CD4-positive, alpha-beta T cell treated with Interferon alpha-2 for 1 hour (primary cell): ENCODE data around the gene VEGFC.

Experiments
- DNase-seq, 2 donors: peaks; one replicate each; pipeline ENCODE4 v3.0.0-alpha.2; 2020 to 2022

VEGFC gene, protein sequence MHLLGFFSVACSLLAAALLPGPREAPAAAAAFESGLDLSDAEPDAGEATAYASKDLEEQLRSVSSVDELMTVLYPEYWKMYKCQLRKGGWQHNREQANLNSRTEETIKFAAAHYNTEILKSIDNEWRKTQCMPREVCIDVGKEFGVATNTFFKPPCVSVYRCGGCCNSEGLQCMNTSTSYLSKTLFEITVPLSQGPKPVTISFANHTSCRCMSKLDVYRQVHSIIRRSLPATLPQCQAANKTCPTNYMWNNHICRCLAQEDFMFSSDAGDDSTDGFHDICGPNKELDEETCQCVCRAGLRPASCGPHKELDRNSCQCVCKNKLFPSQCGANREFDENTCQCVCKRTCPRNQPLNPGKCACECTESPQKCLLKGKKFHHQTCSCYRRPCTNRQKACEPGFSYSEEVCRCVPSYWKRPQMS

DNA sequence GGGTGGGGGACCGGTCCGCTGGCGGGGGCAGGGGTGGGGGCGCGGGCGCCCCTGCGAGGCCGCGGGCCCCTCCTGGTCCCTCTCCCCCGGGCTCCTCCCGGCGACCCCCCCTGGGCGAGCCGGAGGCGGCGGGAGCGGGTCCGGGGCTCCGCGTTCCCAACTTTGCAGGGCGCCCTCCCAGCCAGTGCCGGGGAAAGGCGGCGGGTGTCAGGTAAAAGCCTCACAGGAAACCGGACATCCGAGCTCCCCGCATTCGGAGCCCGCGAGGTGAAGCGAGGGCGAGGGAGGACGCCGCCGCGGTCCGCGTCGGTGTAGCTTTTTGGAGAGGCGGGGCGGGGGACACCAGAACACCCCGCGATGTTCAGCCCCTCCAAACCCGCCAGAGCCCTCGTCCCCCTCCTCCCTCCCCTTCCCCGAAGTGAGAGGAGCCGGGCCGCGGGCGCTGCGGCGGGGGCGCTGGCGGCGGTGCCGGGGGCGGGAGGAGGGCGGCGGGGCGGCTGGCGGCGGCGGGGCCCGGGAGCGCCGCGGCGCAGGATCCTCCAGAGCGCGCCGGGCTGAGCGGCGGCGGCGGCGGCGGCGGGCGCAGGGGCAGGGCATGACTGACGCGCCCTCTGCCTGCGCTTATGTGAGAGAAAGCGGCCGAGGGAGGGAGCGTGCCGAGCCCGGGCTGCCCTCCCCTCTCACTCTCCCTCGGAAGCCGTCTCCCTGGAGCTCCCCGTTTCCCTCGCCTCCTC lies at the start of gene VEGFC:
VEGFC (minus strand) TSS at position 597 of the 734 bp plus-strand sequence. CDS start 611 bp downstream, outside the sequence.
- no peak for DNase-seq

DNA sequence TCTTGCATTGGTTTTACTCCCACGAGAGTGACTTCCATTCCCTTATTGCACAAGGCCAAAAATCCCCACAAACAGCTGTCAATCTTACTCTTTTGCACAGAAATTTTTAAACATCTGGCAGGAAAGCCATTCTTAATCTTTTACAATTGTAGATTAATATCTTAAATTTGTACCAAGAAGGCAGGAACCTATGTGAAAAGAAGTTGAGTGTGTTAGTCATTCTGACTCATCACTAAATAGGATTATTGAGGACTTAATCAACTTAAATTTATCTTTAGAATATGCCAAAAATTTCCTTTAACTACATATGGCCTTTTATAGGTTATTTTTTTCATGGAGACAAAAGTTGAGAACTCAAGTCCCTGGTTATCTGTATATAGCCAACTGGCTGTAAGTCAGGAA lies 49.0 kb upstream of the VEGFC start:
- no peak for DNase-seq

DNA sequence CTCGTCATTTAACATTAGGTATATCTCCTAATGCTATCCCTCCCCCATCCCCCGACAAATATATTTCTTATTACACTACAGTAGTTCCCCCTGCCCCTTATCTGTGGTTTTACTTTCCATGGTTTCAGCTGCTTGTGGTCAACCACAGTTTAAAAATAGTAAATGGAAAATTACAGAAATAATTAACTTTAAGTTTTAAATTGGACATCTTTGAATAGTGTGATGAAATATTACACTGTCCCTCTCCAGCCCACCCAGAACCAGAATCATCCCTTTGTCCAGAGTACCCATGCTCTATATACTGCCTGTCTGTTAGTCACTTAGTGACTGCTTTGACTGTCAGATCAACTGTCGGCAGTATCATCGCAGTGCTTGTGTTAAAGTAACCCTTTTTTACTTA lies 47.4 kb upstream of the VEGFC start:
- no peak for DNase-seq

DNA sequence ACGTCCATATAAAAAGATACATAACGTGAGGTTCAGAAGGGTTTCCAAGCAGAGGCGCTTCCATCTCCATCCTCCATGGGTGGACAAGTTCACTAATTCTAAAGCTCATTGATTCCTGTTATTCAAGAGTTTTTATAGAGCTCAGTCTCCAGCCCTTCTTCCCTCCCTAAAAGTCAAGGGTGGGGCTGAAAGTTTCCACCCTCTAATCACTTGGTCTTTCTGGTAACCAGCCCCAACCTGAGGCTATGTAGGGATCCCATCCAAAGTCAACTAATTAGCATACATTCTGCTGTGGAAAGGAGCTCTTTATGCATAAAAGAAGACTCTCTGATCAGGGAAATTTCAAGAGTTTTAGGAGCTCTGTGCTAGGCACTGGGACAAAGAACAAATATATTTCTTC lies 46.9 kb upstream of the VEGFC start:
- no peak for DNase-seq

DNA sequence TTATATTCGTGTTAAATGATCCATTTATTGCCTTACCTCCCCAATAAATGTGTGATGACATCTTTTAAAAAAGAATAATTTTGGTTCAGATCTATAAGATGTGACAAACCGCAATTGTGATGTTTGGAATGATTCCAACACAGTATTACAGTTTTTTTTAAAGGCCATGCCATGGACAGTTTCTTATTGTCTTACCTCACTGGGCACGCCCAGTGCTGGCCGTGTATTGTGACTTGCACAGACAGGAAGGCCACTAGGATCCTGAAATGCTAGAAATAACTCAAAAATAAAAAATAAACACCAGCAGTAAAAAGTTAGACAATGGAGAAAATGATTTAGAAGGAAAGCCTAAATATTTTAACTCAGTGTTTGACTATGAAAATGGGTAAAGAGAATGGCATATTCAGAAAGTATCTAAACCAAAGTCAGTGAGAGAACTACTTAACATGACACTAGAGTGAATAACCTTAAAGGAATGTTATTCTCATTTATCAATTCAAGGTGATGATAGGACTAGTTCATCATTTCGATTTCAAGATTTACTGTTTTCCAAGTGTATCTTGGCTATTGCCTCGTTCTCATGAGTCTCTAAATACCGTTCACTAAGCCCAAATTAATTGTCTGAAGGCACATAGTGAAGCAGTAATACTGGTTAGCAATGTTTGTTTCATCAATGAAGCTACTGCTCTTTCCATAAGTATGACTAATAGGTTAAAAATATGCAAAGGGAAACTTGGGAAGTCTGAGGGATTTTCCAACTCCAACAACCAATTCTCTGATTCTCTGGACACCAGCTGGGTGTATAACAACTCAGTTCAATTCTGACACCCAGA lies 46.1 kb upstream of the VEGFC start:
- DNase-seq = no peak

DNA sequence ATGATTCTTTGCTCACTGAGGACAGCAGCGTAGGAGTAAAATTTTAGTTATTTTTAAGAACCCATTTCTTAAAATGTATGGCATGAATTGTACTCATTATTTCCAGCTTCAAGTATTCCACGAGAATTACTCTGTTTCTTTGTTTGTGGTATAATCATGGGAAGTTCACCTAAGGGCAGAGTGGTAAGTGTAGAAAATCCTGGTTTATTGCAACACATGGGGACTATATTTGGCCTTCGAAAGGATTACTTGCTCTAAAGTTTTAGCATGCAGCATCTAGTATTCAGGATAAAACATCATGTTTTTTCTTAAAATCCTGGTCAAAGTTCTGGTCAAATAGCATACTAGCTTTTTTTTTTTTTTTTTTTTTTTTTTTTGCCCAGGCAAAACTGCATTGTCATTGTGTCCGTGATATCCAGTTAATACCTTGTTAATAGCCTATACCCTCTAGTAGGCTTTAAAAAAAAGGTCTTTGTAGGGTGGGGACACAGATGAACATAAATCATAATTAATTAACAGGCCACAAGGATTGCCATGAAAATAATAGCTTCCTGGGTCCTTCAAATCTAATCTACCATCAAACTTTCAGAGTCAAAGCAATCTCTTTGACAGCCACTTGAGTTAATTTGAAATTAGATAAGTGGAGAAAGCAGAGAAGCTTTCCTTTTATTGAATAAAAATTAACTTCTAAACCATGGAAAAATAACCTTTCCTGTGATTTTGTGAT lies 44.6 kb upstream of the VEGFC start:
- no peak for DNase-seq

DNA sequence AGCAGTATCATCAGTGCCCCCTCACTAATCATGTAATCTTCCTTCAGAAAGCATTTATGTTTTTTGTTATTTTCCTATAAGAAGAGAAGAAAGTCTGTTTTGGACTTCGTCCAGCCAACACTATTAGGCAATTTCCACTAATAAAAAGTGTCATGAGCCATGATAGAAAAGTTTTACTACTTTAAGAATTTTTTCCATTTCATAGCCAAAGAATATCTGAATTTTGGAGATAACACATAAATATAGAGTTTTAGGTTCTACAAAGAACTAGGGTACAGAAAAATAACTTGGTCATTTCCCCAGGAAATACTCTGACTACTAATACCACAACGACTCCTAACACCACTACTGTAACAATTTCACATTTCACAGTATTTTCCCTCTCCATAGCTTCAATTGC lies 41.8 kb upstream of the VEGFC start:
- DNase-seq = no peak

DNA sequence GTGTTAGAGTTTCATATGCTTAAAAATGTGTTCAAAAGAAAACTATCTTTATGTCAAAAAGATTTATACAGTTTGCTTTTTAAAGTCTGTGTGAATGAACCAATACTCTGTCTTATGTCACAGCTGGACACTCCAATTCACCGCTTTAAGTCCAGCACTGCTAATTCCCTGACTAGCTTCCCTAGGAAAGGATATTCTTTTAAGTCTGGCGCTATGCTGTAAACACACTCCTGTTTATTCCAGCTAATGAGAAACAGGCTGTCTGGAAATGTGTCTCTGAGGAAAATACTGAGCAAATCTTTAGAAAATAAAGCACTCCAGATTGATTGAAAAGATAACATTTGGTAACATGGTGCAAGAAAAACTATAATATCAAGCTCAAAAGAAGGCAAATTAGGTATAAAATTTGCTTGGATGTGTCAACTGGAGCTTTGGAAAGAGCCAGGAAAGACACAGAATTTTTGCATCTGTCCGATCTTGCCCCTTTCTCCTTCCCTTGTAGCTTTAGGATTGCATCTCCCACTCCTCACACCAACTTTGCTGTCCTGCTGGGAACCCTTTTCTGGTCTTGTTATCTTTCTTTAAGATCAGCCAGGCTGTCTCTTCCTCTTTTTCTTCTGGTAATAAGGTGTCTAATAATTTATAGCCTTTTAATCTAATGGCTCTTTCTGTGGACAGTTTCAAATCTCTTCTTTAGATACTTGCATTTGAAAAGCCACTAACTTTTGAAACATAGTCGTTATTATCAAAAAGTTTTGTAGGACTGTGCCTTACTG lies 40.9 kb upstream of the VEGFC start:
- DNase-seq = no peak

DNA sequence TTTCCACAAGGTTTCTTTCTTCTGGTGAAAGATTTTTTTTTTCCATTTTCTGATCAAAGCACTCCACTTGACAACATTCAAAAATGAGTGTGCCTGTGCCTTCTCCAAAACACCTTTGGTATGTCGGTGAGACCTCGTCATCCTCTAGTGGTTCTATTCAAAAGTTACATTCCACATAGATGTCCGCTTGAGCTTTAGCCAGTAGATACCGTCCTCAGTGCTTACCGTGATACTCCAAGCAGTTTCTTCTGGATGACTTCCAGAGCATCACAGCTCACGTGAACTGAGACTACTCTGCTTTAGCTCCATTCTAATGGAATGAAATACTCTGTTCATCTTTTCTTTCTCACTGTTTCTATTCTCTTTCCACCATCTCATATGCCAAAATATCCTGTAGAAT lies 38.2 kb upstream of the VEGFC start:
- DNase-seq = no peak

DNA sequence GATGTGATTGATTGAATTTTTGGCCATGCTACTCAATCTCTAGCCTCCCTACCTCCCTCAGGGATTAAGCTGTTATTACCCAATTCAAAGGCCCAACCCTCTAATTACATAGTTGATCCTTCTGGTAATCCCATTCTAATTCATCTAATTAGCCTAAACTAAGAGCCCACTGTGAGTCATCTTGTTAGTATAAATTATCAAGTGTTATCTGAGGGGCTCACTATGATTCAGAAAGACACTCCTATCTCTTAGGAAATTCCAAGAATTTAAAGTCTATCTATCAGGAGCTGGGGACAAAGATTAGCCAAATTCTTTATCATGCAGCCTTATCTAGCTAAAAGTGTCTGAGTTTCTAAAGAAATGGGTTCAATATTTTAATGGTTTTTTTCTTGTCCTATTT lies 32.9 kb upstream of the VEGFC start:
- DNase-seq = no peak

DNA sequence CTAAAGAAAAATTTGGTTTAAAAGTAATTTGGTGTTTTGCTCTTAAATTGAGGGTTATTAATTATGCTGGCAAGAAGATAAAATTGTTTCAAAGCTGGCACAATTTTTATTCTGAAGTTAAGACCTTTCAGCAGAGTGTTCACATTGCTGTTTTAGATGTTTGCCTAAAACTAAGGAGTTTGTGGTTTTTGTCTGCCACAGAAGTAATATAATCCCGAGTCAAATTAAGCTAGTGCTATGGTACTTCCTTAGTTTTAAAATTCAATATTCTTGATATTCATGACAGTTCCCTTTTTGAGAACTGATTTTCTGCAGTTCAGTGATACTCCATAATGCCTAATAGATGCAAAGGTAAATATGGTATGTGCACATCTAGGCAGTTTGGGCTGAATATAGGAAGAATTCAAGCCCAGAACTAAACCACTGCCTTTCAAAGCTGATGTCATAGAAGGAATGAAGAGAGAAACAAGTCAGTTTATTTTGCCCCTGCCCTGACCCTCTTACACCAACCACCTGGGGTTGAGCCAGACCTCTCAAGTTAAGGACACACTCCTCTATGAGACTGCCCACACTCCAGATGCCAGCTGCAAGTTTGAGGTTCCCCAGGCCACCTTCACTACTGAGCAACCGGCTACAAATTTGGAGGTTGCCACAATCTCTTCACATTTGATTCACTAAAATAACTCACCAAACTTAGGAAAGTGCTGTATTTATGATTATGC lies 32.1 kb upstream of the VEGFC start:
- DNase-seq = no peak

DNA sequence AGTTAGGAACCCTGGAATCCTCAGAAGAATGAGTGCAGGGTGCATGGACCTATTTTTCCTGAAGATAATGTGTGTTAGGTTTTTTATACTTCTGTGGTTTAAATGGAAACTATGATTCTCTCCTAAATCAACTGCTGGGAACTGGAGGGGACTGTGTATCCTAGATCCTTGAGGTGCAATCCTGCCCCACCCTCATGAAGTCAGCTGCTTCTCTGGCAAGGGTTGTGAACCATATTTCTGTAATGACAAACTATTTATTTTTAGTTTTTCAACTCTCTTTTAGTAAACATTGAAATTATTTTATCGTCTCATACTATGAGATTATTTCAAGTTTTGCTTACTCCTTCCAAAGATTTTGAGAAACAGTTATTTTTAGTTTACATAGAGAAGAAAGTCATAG lies 25.8 kb upstream of the VEGFC start:
- no peak for DNase-seq

DNA sequence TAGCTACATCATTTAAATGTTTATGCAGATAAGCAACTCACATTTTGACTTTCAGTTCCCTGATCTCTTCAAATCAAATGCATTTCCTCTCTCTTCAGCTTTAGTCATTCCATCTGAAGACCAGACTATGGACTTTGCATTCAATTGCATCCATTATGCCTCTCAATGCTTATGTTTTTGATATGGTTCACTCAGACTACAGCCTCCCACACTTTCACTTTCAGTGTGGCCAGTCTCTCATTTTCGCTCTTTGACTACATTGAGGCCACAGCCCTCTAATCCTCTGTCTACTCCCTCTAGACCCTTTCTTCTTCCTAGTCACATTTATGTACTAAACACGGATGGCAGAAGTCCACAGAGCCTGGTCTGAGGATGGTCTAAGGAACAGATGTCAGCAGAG lies 24.5 kb upstream of the VEGFC start:
- DNase-seq = no peak

DNA sequence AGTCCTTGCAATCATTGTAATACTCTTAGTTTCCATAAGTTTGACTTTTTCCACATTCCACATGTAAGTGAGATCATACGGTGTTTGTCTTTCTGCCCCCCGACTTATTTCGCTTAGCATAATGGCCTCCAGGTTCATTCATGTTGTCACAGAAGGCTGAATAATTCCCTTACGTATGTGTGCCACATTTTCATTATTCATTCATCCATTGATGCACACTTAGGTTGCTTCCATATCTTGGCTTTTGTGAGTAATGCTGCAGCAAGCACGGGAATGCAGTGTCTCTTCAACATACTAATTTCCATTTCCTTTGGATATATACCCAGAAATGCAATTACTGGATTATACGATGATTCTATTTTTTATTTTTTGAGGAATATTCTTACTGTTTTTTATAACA lies 22.0 kb upstream of the VEGFC start:
- no peak for DNase-seq

DNA sequence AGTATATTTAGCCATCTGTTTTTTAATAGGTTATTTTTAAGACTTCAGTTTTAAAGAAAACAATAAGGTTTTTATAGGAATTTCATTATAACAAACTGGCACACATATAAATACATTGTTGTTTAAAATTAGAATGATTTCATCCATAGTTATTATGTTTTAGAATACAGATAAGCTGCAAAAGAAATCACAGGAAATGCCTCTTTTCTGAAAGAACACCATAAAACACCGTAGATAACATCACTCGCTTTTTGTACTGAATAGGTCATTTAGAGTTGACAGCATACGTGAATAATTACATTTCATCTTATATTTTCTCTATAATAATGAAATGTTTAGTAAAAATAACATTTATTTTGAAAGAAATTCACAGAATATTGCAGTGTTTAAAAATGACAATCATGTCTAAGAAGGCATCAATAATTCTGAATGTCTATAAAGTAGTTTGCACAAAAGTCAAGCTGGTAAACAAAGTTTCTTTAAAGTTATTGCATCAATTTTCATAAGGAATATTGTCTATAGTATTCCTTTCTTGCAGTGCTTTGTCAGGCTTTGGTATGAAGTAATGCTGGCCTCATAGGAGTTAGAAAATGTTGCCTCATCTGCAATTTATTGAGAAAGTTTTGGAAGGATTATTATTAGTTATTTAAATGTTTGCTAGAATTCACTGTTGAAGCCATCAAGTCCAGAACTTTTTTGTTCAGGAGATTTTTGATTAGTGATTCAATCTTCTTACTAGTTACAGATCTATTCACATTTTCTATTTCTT lies 17.9 kb upstream of the VEGFC start:
- DNase-seq = no peak

DNA sequence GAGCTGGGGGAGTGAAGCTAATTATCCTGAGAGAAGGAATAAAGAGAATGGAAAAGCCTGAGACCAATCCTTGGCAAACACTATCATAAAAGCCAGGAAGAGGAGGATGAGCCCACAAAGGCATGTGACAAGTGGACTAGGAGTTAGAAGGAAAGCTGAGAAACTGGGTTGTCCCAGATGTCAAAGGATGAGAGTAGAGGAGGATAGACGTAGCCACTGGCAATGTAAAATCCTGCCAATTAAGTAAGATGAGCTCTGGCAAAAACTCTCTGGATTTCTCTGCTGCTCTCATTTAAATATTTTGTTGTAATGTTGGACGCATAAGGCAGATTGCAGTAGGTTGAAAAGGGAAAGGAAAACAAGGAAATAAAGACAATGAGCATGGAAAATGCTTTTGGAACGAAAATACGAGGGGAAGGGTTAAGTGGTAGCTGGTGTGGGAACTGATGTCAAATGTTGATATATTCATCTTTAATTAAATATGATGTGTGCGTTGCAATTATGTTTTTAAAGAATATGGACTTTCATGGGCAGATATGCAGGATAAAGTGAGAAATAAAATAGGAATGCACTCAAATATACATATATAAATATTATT lies 14.2 kb upstream of the VEGFC start:
- no peak for DNase-seq

DNA sequence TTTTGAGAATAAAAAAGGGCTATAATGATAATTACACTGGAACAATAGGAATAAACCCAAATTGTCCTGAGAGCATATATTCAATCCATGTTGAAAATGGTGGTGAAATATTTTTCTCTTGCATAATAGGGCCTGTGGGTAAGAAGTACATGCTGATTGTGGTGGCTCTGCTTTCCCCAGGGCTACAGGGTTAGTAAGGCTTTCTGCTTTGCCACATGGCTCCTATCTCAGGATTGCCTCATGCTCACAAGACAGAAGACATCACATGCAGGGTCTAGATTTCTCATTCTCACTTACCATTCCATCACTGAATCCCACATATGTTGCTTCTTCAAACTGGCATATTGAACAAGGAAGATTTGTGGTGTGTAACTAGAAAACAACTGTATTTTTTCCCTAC lies 12.4 kb upstream of the VEGFC start:
- no peak for DNase-seq

DNA sequence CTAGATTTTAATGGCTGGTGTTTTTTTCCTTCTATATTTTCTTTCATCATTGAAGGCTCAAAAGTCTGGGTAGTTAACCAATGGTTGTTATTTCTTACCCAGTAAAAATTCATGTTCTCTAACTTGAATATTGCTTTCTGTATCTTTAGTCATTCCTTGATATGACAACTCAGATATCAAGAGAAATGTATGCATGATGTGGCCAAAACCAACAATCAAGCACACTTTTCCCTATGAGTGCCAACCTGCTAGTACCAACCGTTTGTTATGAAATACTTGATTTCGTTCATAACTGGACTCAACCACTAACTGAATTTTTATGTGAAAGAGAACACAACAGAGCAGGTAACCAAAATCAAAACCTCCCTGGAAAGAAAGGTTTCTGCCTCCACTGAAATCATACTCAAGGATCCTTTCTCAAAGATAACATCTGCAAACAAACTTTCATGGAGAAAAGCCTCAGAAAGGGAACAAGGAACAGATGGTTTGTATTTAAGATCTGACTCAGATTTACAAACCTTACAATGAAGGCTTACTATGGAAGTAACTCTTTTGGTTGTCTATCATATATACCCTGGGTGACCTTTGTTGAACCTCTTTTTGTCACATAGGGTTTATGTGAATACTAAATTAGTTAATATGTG lies 8.3 kb upstream of the VEGFC start:
- no peak for DNase-seq

DNA sequence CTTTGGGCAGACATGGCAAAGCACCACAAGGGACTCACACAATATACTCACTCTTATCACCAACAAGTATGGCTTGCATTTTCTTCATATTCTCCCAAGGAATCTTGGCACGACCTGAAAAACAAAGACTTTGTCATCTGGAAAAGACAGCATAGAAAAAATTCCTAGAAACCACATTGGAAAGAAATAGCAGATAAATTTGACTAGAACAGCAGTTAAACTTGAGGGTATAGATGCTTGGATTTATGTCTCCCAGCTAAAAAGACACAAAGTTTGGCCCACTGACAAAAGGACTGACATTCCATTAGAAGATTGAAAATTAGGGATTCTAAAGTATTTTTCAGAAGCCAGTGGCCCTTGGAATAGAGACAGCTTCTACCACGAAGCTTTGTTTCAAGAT lies 6.9 kb upstream of the VEGFC start:
- DNase-seq = no peak

DNA sequence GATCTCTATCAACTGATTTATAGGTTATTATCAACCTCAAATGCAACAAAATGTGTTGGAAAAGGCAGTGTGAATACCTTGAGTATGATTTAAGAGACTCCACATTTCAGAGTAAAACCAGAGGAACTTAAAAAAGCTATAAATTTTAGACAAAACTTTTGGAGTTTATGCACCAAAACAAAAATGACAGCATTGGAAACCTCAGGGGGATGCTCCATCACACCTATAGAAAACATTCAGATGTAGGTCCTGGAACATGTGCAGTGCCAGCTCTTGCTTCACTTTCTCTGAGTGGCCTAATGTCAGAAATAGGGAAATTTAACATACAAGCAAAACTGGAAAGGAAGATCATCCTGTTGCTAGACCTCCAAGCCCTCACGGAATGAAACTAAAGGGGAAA lies 5.8 kb upstream of the VEGFC start:
- DNase-seq = no peak
